Fibroblast of lung (primary cell): ENCODE results near the gene SETBP1. TPM values are rescaled to one million over a fixed set of nuclear protein-coding genes. Genes with fewer than 3 reads are reported as not detected.
A peak's percentile ranks its signal among the peaks of the same experiment; 100 is the strongest.

ENCODE experiments used
- DNase-seq, 2 donors: peaks; one replicate each; pipeline versions ENCODE4 v3.0.0 to v3.0.0-alpha.2; 2010; ENCODE audit warnings: low read depth in 2 of 2
- H2AFZ ChIP-seq: 2 replicates; pipeline ENCODE4 v1.5.1; 2012; ENCODE audit warnings: low read length, control low read depth, inconsistent platforms
- H3K27ac ChIP-seq: 2 replicates; pipeline ENCODE4 v1.5.1; 2011; ENCODE audit warnings: low read length, control low read depth; ENCODE audit not compliant: insufficient read depth
- H3K27me3 ChIP-seq: 2 replicates; pipeline ENCODE4 v1.5.1; 2011; ENCODE audit warnings: mild to moderate bottlenecking, low read length; ENCODE audit not compliant: control insufficient read depth, insufficient read depth
- H3K36me3 ChIP-seq: 2 replicates; pipeline ENCODE4 v1.5.1; 2011; ENCODE audit warnings: low read length; ENCODE audit not compliant: control insufficient read depth, insufficient read depth
- H3K4me1 ChIP-seq: 2 replicates; pipeline ENCODE4 v1.5.1; 2011; ENCODE audit warnings: low read length; ENCODE audit not compliant: control insufficient read depth, insufficient read depth; ENCODE audit errors: extremely low read depth
- H3K4me2 ChIP-seq: 2 replicates; pipeline ENCODE4 v1.5.1; 2011; ENCODE audit warnings: low read length, control low read depth; ENCODE audit not compliant: insufficient read depth; ENCODE audit errors: extremely low read depth
- H3K4me3 ChIP-seq, 4 experiments: fragments of 200-600 bp in 1 of 4; sonication (generic) in 1 of 4; replicated peaks in 1 of 4; 2 replicates each; pipeline ENCODE4 v1.5.1; 2011 to 2016; ENCODE audit warnings: low read length in 4 of 4, low read depth in 3 of 4, mild to moderate bottlenecking in 3 of 4, control low read depth in 2 of 4, inconsistent platforms in 1 of 4, mixed read lengths in 1 of 4; ENCODE audit not compliant: insufficient read depth in 1 of 4; ENCODE audit errors: control extremely low read depth in 1 of 4
- H3K79me2 ChIP-seq: 2 replicates; pipeline ENCODE4 v1.5.1; 2012; ENCODE audit warnings: mild to moderate bottlenecking, low read length, inconsistent platforms; ENCODE audit not compliant: control insufficient read depth, insufficient read depth
- H3K9ac ChIP-seq: 2 replicates; pipeline ENCODE4 v1.5.1; 2011; ENCODE audit warnings: mild to moderate bottlenecking, low read length, control low read depth; ENCODE audit not compliant: insufficient read depth
- H3K9me3 ChIP-seq: 2 replicates; pipeline ENCODE4 v1.5.1; 2012; ENCODE audit warnings: low read depth, low read length; ENCODE audit not compliant: control insufficient read depth, insufficient read depth
- H4K20me1 ChIP-seq: 2 replicates; pipeline ENCODE4 v1.5.1; 2011; ENCODE audit warnings: low read length; ENCODE audit not compliant: control insufficient read depth, insufficient read depth; ENCODE audit errors: extremely low read depth
- EZH2 ChIP-seq: IDR thresholded peaks from 2 replicates; pipeline ENCODE4 v1.5.1; 2012; ENCODE audit warnings: low read length, control low read depth, mild to moderate bottlenecking; ENCODE audit errors: missing control alignments
- polyA plus RNA-seq, 2 donors: library from polyadenylated mRNA; depleted of rRNA in 1 of 2; stranded (reverse) in 1 of 2; unstranded in 1 of 2; fragments of >200 nt; gene quantifications; 2 replicates each; pipeline ENCODE4 v1.2.1, GENCODE V29; 2011 to 2012; ENCODE audit warnings: missing spikeins in 1 of 2
- total RNA-seq: library from RNA; depleted of rRNA; stranded (reverse); fragments of >200 nt; gene quantifications from 2 replicates; pipeline ENCODE4 v1.2.1, GENCODE V29; 2014
- TF ChIP-seq, protein P1 (sequence below), 2 donors: IDR thresholded peaks in 1 of 2; conservative IDR thresholded peaks in 1 of 2; 1 replicate in 1 of 2; 2 replicates in 1 of 2; pipeline ENCODE4 v1.5.1; 2011 to 2012; ENCODE audit warnings: low read length in 2 of 2, control low read depth in 1 of 2, inconsistent platforms in 1 of 2, low read depth in 1 of 2, mild to moderate bottlenecking in 1 of 2

Gene SETBP1
- total and polyA plus RNA-seq, 2 donors (not counting 1 experiment from before 2014, with no cell fraction given) = 4.5 to 5.4 TPM

DNA sequence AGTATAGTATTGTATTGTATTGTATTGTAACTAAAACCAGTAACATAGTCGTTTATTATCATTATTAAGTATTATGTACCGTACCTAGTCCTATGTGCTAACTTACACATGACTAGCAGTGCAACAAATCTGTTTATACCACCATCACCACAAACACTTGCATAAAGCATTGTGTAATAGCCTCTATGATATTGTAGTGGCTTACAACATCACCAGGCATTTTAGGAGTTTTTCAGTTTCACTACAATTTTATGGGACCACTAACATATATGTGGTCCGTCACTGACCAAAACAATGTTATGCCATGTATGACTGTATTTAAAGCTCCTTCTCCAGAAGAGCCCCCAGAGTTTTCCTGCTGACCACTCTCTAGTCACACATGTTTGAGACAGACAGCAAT is 306.2 kb downstream of the SETBP1 start:
- Histone ChIP-seq H3K9me3 (no peaks in the 10 kb centered on the region), H4K20me1 (no peaks in the 10 kb centered on the region), H3K79me2 (no peaks in the 10 kb centered on the region), H3K4me3 (no peak overlapping the region), H3K4me2 (no peak overlapping the region), H3K9ac (no peak overlapping the region), H3K27me3 (no peaks in the 10 kb centered on the region), H3K27ac (no peak overlapping the region), H2AFZ (no peak overlapping the region), H3K4me1 (no peaks in the 10 kb centered on the region), H3K36me3 (no peaks in the 10 kb centered on the region)
- no peak for TF ChIP-seq EZH2
- TF ChIP-seq, protein P1, sequence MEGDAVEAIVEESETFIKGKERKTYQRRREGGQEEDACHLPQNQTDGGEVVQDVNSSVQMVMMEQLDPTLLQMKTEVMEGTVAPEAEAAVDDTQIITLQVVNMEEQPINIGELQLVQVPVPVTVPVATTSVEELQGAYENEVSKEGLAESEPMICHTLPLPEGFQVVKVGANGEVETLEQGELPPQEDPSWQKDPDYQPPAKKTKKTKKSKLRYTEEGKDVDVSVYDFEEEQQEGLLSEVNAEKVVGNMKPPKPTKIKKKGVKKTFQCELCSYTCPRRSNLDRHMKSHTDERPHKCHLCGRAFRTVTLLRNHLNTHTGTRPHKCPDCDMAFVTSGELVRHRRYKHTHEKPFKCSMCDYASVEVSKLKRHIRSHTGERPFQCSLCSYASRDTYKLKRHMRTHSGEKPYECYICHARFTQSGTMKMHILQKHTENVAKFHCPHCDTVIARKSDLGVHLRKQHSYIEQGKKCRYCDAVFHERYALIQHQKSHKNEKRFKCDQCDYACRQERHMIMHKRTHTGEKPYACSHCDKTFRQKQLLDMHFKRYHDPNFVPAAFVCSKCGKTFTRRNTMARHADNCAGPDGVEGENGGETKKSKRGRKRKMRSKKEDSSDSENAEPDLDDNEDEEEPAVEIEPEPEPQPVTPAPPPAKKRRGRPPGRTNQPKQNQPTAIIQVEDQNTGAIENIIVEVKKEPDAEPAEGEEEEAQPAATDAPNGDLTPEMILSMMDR (conservative IDR thresholded peaks at IDR 0.05 in 1 of 2, IDR thresholded peaks at IDR 0.05 in 1 of 2; ENCODE audit: low read depth in 1 of 2, low read length in 2 of 2) = no peak
- DNase-seq = peak in 1 of 2 donors; percentile 53

DNA sequence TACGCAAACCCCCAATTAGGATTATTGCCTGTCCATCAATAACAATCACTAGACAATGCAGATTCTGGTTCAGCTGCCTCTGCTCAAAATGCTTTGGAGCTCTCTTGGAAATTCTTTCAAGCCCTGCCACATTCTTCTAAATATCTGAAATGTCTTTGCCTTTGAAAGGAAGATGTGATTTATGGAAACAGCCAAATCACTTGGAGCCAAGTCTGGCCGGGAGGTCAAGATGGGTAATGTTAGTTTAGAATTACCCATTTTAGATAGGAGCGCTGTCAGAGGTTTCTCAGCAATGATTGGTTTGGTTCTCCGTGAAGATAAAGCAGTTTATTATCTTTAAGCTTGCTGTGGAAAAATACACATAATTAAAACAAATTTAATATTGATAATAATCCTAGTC is 306.7 kb downstream of the SETBP1 start:
- no peaks in the 10 kb centered on the region for H4K20me1 ChIP-seq
- H3K9ac ChIP-seq = no peak overlapping the region
- H3K4me2 ChIP-seq = no peak overlapping the region
- no peak overlapping the region for H3K27ac ChIP-seq
- no peak overlapping the region for H3K4me3 ChIP-seq
- no peak for DNase-seq
- no peaks in the 10 kb centered on the region for H3K79me2 ChIP-seq
- no peaks in the 10 kb centered on the region for H3K9me3 ChIP-seq
- H2AFZ ChIP-seq = no peak overlapping the region
- H3K36me3 ChIP-seq = no peaks in the 10 kb centered on the region
- H3K4me1 ChIP-seq = no peaks in the 10 kb centered on the region
- TF ChIP-seq, protein P1 (conservative IDR thresholded peaks at IDR 0.05 in 1 of 2, IDR thresholded peaks at IDR 0.05 in 1 of 2; ENCODE audit: low read depth in 1 of 2, low read length in 2 of 2) = no peak
- TF ChIP-seq EZH2 = no peak
- no peaks in the 10 kb centered on the region for H3K27me3 ChIP-seq

DNA sequence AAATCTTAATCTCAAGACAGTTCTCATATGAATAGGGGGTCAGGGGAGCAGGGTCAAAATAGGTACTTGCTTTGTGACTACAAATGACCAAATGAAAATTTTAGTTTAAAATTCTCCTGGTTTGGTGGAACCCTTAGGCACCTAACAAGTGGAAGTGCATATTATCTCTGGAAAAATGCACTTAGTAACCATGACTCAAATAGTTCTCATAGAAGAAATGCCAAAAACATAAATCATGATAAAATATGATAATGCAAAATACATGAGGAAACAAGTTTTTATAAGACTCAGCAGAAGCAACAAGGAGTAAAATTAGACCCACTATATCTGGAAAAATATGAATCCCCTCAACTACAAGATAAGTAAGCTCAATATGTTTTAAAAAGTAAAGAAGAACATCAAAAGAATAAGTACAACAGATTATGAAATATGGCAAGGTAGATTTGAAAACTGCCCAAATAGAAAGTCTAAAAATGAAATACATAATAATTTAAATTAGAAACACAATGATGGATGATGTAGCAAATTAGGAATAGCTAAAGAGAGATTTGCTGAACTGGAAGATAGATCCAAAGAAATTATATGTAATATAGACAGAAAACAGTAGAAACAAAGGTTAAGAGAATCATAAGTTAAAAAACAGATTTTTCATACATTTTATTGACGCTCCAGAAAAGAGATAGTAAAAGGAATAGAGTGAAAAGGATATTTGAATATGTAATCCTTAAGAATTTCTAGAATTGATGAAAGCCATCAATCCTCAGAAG is 308.3 kb downstream of the SETBP1 start:
- Histone ChIP-seq H3K36me3 (no peaks in the 10 kb centered on the region), H3K4me1 (no peaks in the 10 kb centered on the region), H2AFZ (no peak overlapping the region), H3K27ac (no peak overlapping the region), H3K79me2 (no peaks in the 10 kb centered on the region), H3K9ac (no peak overlapping the region), H4K20me1 (no peaks in the 10 kb centered on the region), H3K27me3 (no peaks in the 10 kb centered on the region), H3K9me3 (no peaks in the 10 kb centered on the region), H3K4me2 (no peak overlapping the region), H3K4me3 (no peak overlapping the region)
- peak in 1 of 2 donors; percentile 35 for DNase-seq
- TF ChIP-seq, protein P1 (conservative IDR thresholded peaks at IDR 0.05 in 1 of 2, IDR thresholded peaks at IDR 0.05 in 1 of 2; ENCODE audit: low read depth in 1 of 2, low read length in 2 of 2) = no peak
- no peak for TF ChIP-seq EZH2
